ENCODE measurements around the gene ZNF83. TPM values are rescaled to one million over a fixed set of nuclear protein-coding genes. Genes with fewer than 3 reads are reported as not detected.

Gene ZNF83
- total and polyA plus RNA-seq, 10 donors, result 31.8 to 87.7 (median 60.7) TPM

DNA sequence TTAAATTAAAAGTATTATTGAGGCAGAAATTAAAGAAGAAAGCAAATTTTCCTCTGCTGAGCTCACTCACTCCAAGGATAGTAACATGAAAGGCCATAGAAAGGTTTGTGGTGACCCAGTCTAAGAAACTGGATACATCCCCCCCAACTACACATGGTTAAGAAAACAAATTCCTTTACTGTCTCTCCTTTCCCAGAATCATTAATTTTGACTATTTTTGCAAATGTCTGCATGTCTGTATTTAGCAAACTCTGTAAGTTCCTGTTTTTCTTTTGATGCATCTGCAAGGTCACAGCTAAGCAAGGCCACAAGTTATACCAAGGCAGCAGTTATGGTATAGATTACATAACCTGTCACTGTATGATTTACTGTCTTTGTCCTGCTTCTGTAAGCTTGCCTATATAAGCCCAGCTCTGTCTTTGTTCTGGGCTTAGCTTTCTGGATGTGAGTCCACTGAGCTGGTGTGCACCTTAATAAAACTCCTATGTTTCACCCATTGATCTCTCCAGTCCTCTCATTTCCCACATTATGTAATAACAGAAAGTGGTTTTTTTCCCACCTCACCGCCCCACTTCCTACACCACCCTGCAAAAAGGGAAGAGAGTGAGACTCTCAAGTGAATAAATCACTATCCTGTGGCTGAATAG lies 8.5 kb upstream of the ZNF83 start:
- TF ChIP-seq POLR2AphosphoS5 (IDR thresholded peaks at IDR 0.05) (no peak), POLR2A (IDR thresholded peaks at IDR 0.05) (no peak)
- TF ChIP-seq, protein P1, sequence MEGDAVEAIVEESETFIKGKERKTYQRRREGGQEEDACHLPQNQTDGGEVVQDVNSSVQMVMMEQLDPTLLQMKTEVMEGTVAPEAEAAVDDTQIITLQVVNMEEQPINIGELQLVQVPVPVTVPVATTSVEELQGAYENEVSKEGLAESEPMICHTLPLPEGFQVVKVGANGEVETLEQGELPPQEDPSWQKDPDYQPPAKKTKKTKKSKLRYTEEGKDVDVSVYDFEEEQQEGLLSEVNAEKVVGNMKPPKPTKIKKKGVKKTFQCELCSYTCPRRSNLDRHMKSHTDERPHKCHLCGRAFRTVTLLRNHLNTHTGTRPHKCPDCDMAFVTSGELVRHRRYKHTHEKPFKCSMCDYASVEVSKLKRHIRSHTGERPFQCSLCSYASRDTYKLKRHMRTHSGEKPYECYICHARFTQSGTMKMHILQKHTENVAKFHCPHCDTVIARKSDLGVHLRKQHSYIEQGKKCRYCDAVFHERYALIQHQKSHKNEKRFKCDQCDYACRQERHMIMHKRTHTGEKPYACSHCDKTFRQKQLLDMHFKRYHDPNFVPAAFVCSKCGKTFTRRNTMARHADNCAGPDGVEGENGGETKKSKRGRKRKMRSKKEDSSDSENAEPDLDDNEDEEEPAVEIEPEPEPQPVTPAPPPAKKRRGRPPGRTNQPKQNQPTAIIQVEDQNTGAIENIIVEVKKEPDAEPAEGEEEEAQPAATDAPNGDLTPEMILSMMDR (IDR thresholded peaks at IDR 0.05 in 8 of 11, conservative IDR thresholded peaks at IDR 0.05 in 3 of 11), result no peak
- peaks cover 0 to 23% (median 4%) of the 10 kb centered on the region in 6 donors for H3K36me3 ChIP-seq
- no peak overlapping the region for H3K4me3 ChIP-seq
- no peaks in the 10 kb centered on the region for H3K27me3 ChIP-seq (replicated peaks in 1 of 7)
- H3K9me3 ChIP-seq, result peaks cover 10 to 93% (median 47%) of the 10 kb centered on the region in 8 donors
- 65 to 94% (median 73%) methylated on average over 1 of the region's 1 CpG for WGBS, 5 donors
- H3K27ac ChIP-seq, result peak overlapping the region in 1 of 8 donors; percentile 28
- no peaks in the 10 kb centered on the region for H3K4me1 ChIP-seq
- DNase-seq, result no peak
- intact Hi-C loops (cut with DNase I; ENCODE audit: low total_unique reads), result no loop called here

DNA sequence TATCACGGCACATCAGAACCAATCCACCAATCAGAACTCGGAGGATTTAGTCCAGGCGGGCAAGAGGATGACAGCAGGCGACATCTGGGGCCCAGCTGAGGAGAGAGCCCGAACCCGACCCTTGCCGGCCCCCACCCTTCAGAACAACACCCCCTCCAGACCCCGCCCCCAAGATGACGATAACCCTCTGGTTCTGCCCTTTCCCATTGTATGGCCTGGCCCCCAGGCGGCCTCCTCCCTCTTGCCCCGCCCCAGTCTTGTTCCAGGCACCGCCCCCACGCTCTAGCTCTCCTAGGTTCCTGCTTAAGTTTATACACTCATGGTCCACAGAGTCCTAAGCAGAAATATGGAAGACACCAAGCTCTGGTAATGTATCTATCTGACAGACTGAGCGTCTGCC lies 2.8 kb upstream of the ZNF83 start:
- intact Hi-C loops (cut with DNase I; ENCODE audit: low total_unique reads), result no loop called here
- TF ChIP-seq, protein P1 (IDR thresholded peaks at IDR 0.05 in 8 of 11, conservative IDR thresholded peaks at IDR 0.05 in 3 of 11), result no peak
- TF ChIP-seq POLR2A (IDR thresholded peaks at IDR 0.05) (no peak), POLR2AphosphoS5 (IDR thresholded peaks at IDR 0.05) (no peak)
- no peaks in the 10 kb centered on the region for H3K27me3 ChIP-seq (replicated peaks in 1 of 7)
- DNase-seq, result no peak
- peaks cover 0 to 67% (median 24%) of the 10 kb centered on the region in 8 donors for H3K9me3 ChIP-seq
- H3K4me1 ChIP-seq, result peaks cover 4 to 26% (median 18%) of the 10 kb centered on the region in 6 donors
- no peak overlapping the region for H3K27ac ChIP-seq
- H3K4me3 ChIP-seq, result no peak overlapping the region
- peaks cover 0 to 2% (median 0%) of the 10 kb centered on the region in 6 donors for H3K36me3 ChIP-seq
- 75 to 85% (median 79%) methylated on average over 14 of the region's 14 CpGs for WGBS, 5 donors

DNA sequence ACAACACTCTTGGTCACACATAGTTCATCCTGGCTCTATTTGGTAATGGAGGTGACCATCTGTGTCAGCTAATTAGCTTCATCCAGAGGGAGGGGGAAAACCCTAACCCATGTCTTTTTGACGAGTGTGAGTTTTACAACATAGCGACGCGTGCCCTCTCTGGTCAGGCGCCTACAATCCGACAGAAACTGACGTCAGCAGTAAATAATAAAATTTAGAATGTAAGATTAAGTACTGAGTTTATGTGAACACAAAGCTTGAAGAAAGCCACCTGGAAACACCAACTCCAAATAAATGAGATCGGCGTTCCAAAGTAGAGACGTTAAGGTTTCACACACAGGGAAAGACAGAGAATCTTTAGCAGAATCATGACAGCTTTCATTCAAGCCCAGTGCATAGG lies 1.8 kb upstream of the ZNF83 start:
- no peak overlapping the region for H3K4me3 ChIP-seq
- WGBS, 5 donors, result 94 to 97% (median 96%) methylated on average over 10 of the region's 10 CpGs
- H3K9me3 ChIP-seq, result peaks cover 0 to 58% (median 16%) of the 10 kb centered on the region in 8 donors
- H3K27me3 ChIP-seq (replicated peaks in 1 of 7), result no peaks in the 10 kb centered on the region
- no peak for DNase-seq
- H3K27ac ChIP-seq, result no peak overlapping the region
- H3K4me1 ChIP-seq, result peaks cover 4 to 34% (median 18%) of the 10 kb centered on the region in 6 donors
- H3K36me3 ChIP-seq, result peaks cover 0 to 4% (median 0%) of the 10 kb centered on the region in 6 donors
- no peak for TF ChIP-seq POLR2A (IDR thresholded peaks at IDR 0.05)
- TF ChIP-seq, protein P1 (IDR thresholded peaks at IDR 0.05 in 8 of 11, conservative IDR thresholded peaks at IDR 0.05 in 3 of 11), result no peak
- no peak for TF ChIP-seq POLR2AphosphoS5 (IDR thresholded peaks at IDR 0.05)
- intact Hi-C loops (cut with DNase I; ENCODE audit: low total_unique reads), result loop anchor here (5.0 kb wide), 1 partner anchor 38 kb away; no protein-coding TSS in a partner anchor

DNA sequence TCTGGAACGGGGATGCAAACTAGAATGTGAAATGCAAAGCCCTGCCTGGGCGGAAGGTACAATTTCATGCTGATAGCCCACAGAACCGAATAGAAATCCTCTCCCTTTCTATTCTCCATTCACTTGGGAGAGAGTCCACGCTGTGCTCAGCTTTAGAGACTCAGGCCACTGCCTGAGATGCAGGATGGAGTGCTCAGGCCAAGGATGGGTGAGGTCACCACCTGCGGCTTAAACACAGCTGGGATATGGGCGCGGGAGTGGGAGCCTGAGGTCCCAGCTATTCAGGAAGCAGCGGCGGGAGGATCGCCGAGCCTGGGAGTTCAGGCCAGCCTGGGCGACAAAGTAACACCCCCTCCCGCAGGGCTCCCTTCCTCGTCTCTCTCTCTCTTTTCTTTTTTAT lies 446 bp upstream of the ZNF83 start:
- no peaks in the 10 kb centered on the region for H3K27me3 ChIP-seq (replicated peaks in 1 of 7)
- intact Hi-C loops (cut with DNase I; ENCODE audit: low total_unique reads), result loop anchor here (5.0 kb wide), 1 partner anchor 36 kb away; no protein-coding TSS in a partner anchor
- H3K36me3 ChIP-seq, result peaks cover 0 to 18% (median 4%) of the 10 kb centered on the region in 6 donors
- DNase-seq, result peak; percentile 78
- 7 to 26% (median 14%) methylated on average over 13 to 14 of the region's 14 CpGs for WGBS, 5 donors
- H3K27ac ChIP-seq, result peak overlapping the region in 7 of 8 donors; percentile 89 to 93 (median 92)
- TF ChIP-seq POLR2AphosphoS5 (IDR thresholded peaks at IDR 0.05) (no peak), POLR2A (IDR thresholded peaks at IDR 0.05) (no peak)
- TF ChIP-seq, protein P1 (IDR thresholded peaks at IDR 0.05 in 8 of 11, conservative IDR thresholded peaks at IDR 0.05 in 3 of 11), result no peak
- peaks cover 0 to 44% (median 5%) of the 10 kb centered on the region in 8 donors for H3K9me3 ChIP-seq
- H3K4me1 ChIP-seq, result peaks cover 4 to 35% (median 18%) of the 10 kb centered on the region in 6 donors
- H3K4me3 ChIP-seq, result peak overlapping the region; percentile 41 to 80 (median 70)

All from spleen (tissue), 11 donors.